Heart left ventricle (tissue), 16 donors: Measurements from ENCODE around the gene PALLD. TPM values are rescaled to one million over a fixed set of nuclear protein-coding genes. Genes with fewer than 3 reads are reported as not detected.

Experiments used
- ATAC-seq, 4 donors: fragments of 200-7000 bp; cut with Tn5 transposase; one replicate each; pipeline ENCODE4 v1.9.1; 2020 to 2022; ENCODE audit warnings: moderate library complexity in 4 of 4, mild to moderate bottlenecking in 3 of 4, moderate number of reproducible peaks in 1 of 4
- DNase-seq, 5 donors: peaks; one replicate each; pipeline ENCODE4 v3.0.0-alpha.2; 2020
- H3K27ac ChIP-seq, 12 donors: fragments of 200-600 bp; sonication (generic) in 4 of 12; one replicate each; pipeline versions ENCODE4 v1.5.0 to v1.8.0; 2016 to 2022; ENCODE audit warnings: mild to moderate bottlenecking in 2 of 12
- H3K27me3 ChIP-seq, 9 donors: fragments of 200-600 bp; sonication (generic) in 2 of 9; one replicate each; pipeline versions ENCODE4 v1.5.1 to v1.8.0; 2016 to 2022; ENCODE audit warnings: mild to moderate bottlenecking in 3 of 9
- H3K36me3 ChIP-seq, 9 donors: fragments of 200-600 bp; sonication (generic) in 2 of 9; one replicate each; pipeline versions ENCODE4 v1.5.0 to v1.8.0; 2018 to 2022; ENCODE audit warnings: mild to moderate bottlenecking in 2 of 9
- H3K4me1 ChIP-seq, 12 donors: fragments of 200-600 bp; sonication (generic) in 4 of 12; one replicate each; pipeline versions ENCODE4 v1.5.0 to v1.8.0; 2016 to 2022; ENCODE audit warnings: mild to moderate bottlenecking in 3 of 12
- H3K4me3 ChIP-seq, 12 donors: fragments of 200-600 bp; sonication (generic) in 4 of 12; one replicate each; pipeline versions ENCODE4 v1.5.0 to v1.8.0; 2017 to 2022; ENCODE audit warnings: mild to moderate bottlenecking in 9 of 12, moderate library complexity in 4 of 12
- H3K9me3 ChIP-seq, 12 donors: fragments of 200-600 bp; sonication (generic) in 4 of 12; one replicate each; pipeline versions ENCODE4 v1.5.0 to v1.8.0; 2016 to 2022; ENCODE audit warnings: mild to moderate bottlenecking in 1 of 12
- CTCF ChIP-seq, 12 donors: fragments of 200-600 bp; sonication (generic) in 4 of 12; IDR thresholded peaks; one replicate each; pipeline versions ENCODE4 v1.5.0 to v1.8.0; 2018 to 2022; ENCODE audit warnings: antibody characterized with exemption in 12 of 12, mild to moderate bottlenecking in 5 of 12
- POLR2A ChIP-seq, 2 donors: fragments of 450-650 bp; IDR thresholded peaks; one replicate each; pipeline ENCODE4 v1.6.1; 2017; ENCODE audit warnings: antibody characterized with exemption in 2 of 2, mild to moderate bottlenecking in 2 of 2, moderate library complexity in 2 of 2
- WGBS, 4 donors: extraction: QIAGEN DNeasy Blood & Tissue Kit in 2 of 4; methylation state at CpG; one replicate each; pipeline versions ENCODE4 v1.1.5 to v1.1.7; 2013 to 2018; 5-methylcytosine and 5-hydroxymethylcytosine counted together
- intact Hi-C, 10 donors: fragments of 100-400 bp; cut with DNase I; formaldehyde crosslinking; loops; one replicate each; pipeline versions ENCODE4 v1.11.1 to v1.14.2; 2022
- polyA plus RNA-seq, 2 donors: library from polyadenylated mRNA; stranded (reverse); fragments of 200-250 nt; gene quantifications; one replicate each; pipeline ENCODE4 v1.2.3, GENCODE V29; 2013
- total RNA-seq, 9 donors: library from RNA; depleted of rRNA in 2 of 9; stranded (reverse); fragments of >200 nt in 2 of 9; fragmentation: NEBNext Ultra II Directional in 3 of 9; extraction: Animal tissue kit (Norgen Biotek cat#: 25700) in 3 of 9; gene quantifications; one replicate each; pipeline versions ENCODE4 v1.1.0 to v1.2.4, GENCODE V29; 2016 to 2023
- donor health status: ischemic (EF 13 %, LVEDD 7.1; RV severe dilation, severe dysfunction).
- donor health status: healthy with polysubstance abuse.
- donor health status: DM: no; HTN: yes; CAD: no.
- donor health status: DM: no; HTN: no; CAD: no.
- donor health status: ischemic (EF 25% LVEDD 6.9; RV normal size, moderate dysfunction).
- donor health status: ischemic (EF 25% LVEDD 5.7; RV mildly dilated, moderate dysfunction).
- donor health status: healthy.
- donor health status: DM: yes; HTN: yes; CAD: no.
- donor health status: ischemic (EF 35%, LVEDD 5.7; RV mildly dilated, moderate dysfunction).
- donor health status: nonischemic (EF 11% LVEDD 7.7; RV severe dilation, severe dysfunction).
- donor health status: DM: yes; HTN: yes; CAD: no.
- donor health status: PGD.
- donor health status: ischemic (EF 29% LVEDD 5.4; RV normal size, mild dysfunction).
- donor health status: nonischemic (EF 23%, LVEDD 6.1; RV moderate dilation, normal function).

Gene PALLD
- total and polyA plus RNA-seq, 11 donors: 193 to 1,428 (median 1,015) TPM

- 43 to 75% (median 50%) methylated on average over 1 of the region's 1 CpG for WGBS, 4 donors
- DNase-seq (no peak), ATAC-seq (peak in 1 of 4 donors; percentile 14)
- intact Hi-C loops: no loop called here
- no peak overlapping the region for H3K27ac ChIP-seq
- no peak overlapping the region for H3K4me3 ChIP-seq
- peaks cover 0 to 4% (median 0%) of the 10 kb centered on the region in 12 donors for H3K9me3 ChIP-seq
- H3K4me1 ChIP-seq: peaks cover 0 to 18% (median 4%) of the 10 kb centered on the region in 12 donors
- no peaks in the 10 kb centered on the region for H3K27me3 ChIP-seq
- peaks cover 0 to 5% (median 0%) of the 10 kb centered on the region in 9 donors for H3K36me3 ChIP-seq
- TF ChIP-seq CTCF (IDR thresholded peaks at IDR 0.05): no peak
- TF ChIP-seq POLR2A (IDR thresholded peaks at IDR 0.05): no peak
These were observed 252.0 kb downstream of the PALLD start for GRCh38 chr4:168748807-168749206.

GRCh38 chr4:168751263-168752225 lies 254.7 kb downstream of the PALLD start:
- DNase-seq: no peak
- peak in 2 of 4 donors; percentile 17 to 33 for ATAC-seq
- Histone ChIP-seq H3K27me3 (no peaks in the 10 kb centered on the region), H3K36me3 (peaks cover 0 to 5% (median 0%) of the 10 kb centered on the region in 9 donors), H3K4me3 (no peak overlapping the region), H3K27ac (no peak overlapping the region), H3K4me1 (peaks cover 0 to 13% (median 0%) of the 10 kb centered on the region in 12 donors), H3K9me3 (peaks cover 0 to 4% (median 0%) of the 10 kb centered on the region in 12 donors)
- 83 to 93% (median 86%) methylated on average over 12 of the region's 12 CpGs for WGBS, 4 donors
- no peak for TF ChIP-seq POLR2A (IDR thresholded peaks at IDR 0.05)
- no peak for TF ChIP-seq CTCF (IDR thresholded peaks at IDR 0.05)
- intact Hi-C loops: no loop called here

GRCh38 chr4:168755598-168756477 lies 259.0 kb downstream of the PALLD start:
- Histone ChIP-seq H3K27me3 (no peaks in the 10 kb centered on the region), H3K4me1 (peaks cover 0 to 44% (median 0%) of the 10 kb centered on the region in 12 donors), H3K4me3 (no peak overlapping the region), H3K27ac (no peak overlapping the region), H3K36me3 (no peaks in the 10 kb centered on the region), H3K9me3 (no peaks in the 10 kb centered on the region)
- WGBS, 4 donors: 86 to 92% (median 88%) methylated on average over 8 of the region's 8 CpGs
- intact Hi-C loops: no loop called here
- DNase-seq: no peak
- peak in 1 of 4 donors; percentile 18 for ATAC-seq
- no peak for TF ChIP-seq POLR2A (IDR thresholded peaks at IDR 0.05)
- no peak for TF ChIP-seq CTCF (IDR thresholded peaks at IDR 0.05)
